Adrenal gland (tissue), 12 donors: ENCODE data around the gene SPTBN4. TPM values are rescaled to one million over a fixed set of nuclear protein-coding genes. Genes with fewer than 3 reads are reported as not detected.
"Not testable (repeated sequence)": the region's sequence is repeated elsewhere in the genome, so short reads cannot be mapped to it uniquely, and the experiment has no call there.

ENCODE experiments used
- DNase-seq, 7 donors: peaks; one replicate each; pipeline ENCODE4 v3.0.0-alpha.2; 2019 to 2020
- H3K27ac ChIP-seq, 5 donors: fragments of 200-600 bp; sonication (generic) in 4 of 5; 1 replicate in 3 of 5; 2 replicates in 2 of 5; pipeline versions ENCODE4 v1.5.1 to v1.8.0; 2016 to 2020; ENCODE audit warnings: mild to moderate bottlenecking in 1 of 5
- H3K27me3 ChIP-seq: fragments of 200-600 bp; 2 replicates; pipeline ENCODE4 v1.8.0; 2021
- H3K36me3 ChIP-seq, 2 donors: fragments of 200-600 bp; replicated peaks in 1 of 2; 1 replicate in 1 of 2; 2 replicates in 1 of 2; pipeline versions ENCODE4 v1.5.1 to v1.8.0; 2018 to 2022
- H3K4me1 ChIP-seq, 2 donors: fragments of 200-600 bp; replicated peaks in 1 of 2; 1 replicate in 1 of 2; 2 replicates in 1 of 2; pipeline versions ENCODE4 v1.5.1 to v1.8.0; 2018 to 2021
- H3K4me3 ChIP-seq, 4 donors: fragments of 200-600 bp; sonication (generic) in 3 of 4; one replicate each; pipeline ENCODE4 v1.5.1; 2016 to 2018
- H3K9me3 ChIP-seq, 3 donors: fragments of 200-600 bp; sonication (generic) in 1 of 3; replicated peaks in 1 of 3; 1 replicate in 2 of 3; 2 replicates in 1 of 3; pipeline versions ENCODE4 v1.5.1 to v1.8.0; 2016 to 2021
- CTCF ChIP-seq, 6 experiments: fragments of 450-650 bp in 4 of 6; fragments of 200-600 bp in 2 of 6; sonication (generic) in 1 of 6; IDR thresholded peaks; 1 replicate in 5 of 6; 2 replicates in 1 of 6; pipeline versions ENCODE4 v1.5.1 to v1.8.0; 2016 to 2021; ENCODE audit warnings: antibody characterized with exemption in 6 of 6, mild to moderate bottlenecking in 2 of 6, moderate library complexity in 1 of 6
- POLR2A ChIP-seq, 2 donors: fragments of 450-650 bp; IDR thresholded peaks; one replicate each; pipeline ENCODE4 v1.6.1; 2017; ENCODE audit warnings: antibody characterized with exemption in 2 of 2, mild to moderate bottlenecking in 2 of 2, moderate library complexity in 1 of 2
- WGBS, 4 donors: extraction: QIAGEN DNeasy Blood & Tissue Kit in 2 of 4; methylation state at CpG; one replicate each; pipeline versions ENCODE4 v1.1.5 to v1.1.7; 2013 to 2017; 5-methylcytosine and 5-hydroxymethylcytosine counted together
- intact Hi-C, 2 donors: fragments of 100-400 bp; cut with DNase I; formaldehyde crosslinking; loops; one replicate each; pipeline versions ENCODE4 v1.14.1 to v1.15.0; 2022 to 2023
- polyA plus RNA-seq, 3 donors: library from polyadenylated mRNA; stranded (reverse); fragments of 200-250 nt in 2 of 3; fragments of 350-450 nt in 1 of 3; fragmentation: Illumina TruSeq in 1 of 3; extraction: RNeasy Lipid Tissue Mini Kit (QIAGEN cat#74804) in 1 of 3; gene quantifications; one replicate each; pipeline ENCODE4 v1.2.3, GENCODE V29; 2013 to 2014
- total RNA-seq, 9 donors: library from RNA; depleted of rRNA in 4 of 9; stranded (reverse); fragments of >200 nt in 4 of 9; fragments of 120-200 nt in 1 of 9; fragmentation: NEBNext Ultra II Directional in 1 of 9; extraction: Animal tissue kit (Norgen Biotek cat#: 25700) in 1 of 9; gene quantifications; one replicate each; pipeline versions ENCODE4 v1.1.0 to v1.2.4, GENCODE V29; 2013 to 2023
- donor health status: healthy with polysubstance abuse.
- donor health status: Bipolar disorder and iron deficiency.
- donor health status: DM: yes; HTN: yes; CAD: no.
- donor health status: DM: no; HTN: no; CAD: no.
- donor health status: DM: no; HTN: no; CAD: no.
- donor health status: DM: yes; HTN: yes; CAD: no.

Gene SPTBN4
- total and polyA plus RNA-seq, 12 donors, result 0.91 to 46.7 (median 3.3) TPM

DNA sequence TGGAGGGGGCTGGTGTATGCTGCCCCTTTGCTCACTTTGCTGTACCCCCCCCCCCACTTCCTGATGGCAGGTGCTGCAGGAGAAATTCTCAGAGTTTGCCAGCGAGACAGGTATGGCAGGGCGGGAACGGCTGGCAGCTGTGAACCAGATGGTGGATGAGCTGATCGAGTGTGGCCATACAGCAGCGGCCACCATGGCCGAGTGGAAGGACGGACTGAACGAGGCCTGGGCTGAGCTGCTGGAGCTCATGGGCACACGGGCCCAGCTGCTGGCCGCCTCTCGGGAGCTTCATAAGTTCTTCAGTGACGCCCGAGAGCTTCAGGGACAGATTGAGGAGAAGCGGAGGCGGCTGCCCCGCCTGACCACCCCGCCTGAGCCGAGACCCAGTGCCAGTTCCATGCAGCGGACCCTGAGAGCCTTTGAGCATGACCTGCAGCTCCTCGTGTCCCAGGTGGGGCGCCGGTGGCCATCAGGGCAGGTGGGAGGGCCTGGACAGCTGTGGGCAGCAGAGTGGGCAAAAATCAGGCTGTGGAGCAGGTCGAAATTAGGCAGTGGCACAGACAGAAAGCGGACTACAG is 90.2 kb downstream of the SPTBN4 start:
- Histone ChIP-seq H3K4me1 (no peaks in the 10 kb centered on the region), H3K36me3 (no peaks in the 10 kb centered on the region), H3K4me3 (no peak overlapping the region), H3K9me3 (no peaks in the 10 kb centered on the region), H3K27me3 (peaks cover 5% of the 10 kb centered on the region), H3K27ac (no peak overlapping the region)
- no peak for TF ChIP-seq CTCF (IDR thresholded peaks at IDR 0.05)
- TF ChIP-seq POLR2A (IDR thresholded peaks at IDR 0.05), result no peak
- intact Hi-C loops, result no loop called here
- WGBS, 4 donors, result 79 to 93% (median 88%) methylated on average over 14 to 24 of the region's 24 CpGs
- DNase-seq, result no peak

DNA sequence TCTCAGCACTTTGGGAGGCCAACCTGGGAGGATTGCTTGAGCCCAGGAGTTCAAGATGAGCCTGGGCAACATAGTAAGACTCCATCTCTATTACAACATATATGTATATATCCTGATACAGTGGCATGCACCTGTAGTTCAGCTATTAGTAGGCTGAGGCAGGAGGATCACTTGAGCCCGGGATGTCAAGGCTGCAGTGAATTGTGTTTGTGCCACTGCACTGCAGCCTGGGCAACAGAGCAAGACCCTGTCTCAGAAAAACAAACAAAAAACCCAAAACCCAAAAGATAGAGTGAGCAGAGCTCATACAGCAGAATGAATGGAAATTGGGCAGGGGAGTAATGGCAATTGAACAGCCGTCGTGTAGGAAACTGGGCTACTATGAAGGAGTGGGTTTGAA is 92.6 kb downstream of the SPTBN4 start:
- Histone ChIP-seq H3K27ac (no peak overlapping the region), H3K4me3 (no peak overlapping the region), H3K36me3 (no peaks in the 10 kb centered on the region), H3K9me3 (no peaks in the 10 kb centered on the region), H3K27me3 (no peaks in the 10 kb centered on the region), H3K4me1 (no peaks in the 10 kb centered on the region)
- intact Hi-C loops, result no loop called here
- WGBS, 4 donors, result 86 to 92% (median 90%) methylated on average over 3 of the region's 3 CpGs
- TF ChIP-seq CTCF (IDR thresholded peaks at IDR 0.05) (no peak), POLR2A (IDR thresholded peaks at IDR 0.05) (no peak)
- no peak for DNase-seq

- no peak for DNase-seq
- Histone ChIP-seq H3K27ac (no peak overlapping the region), H3K4me3 (no peak overlapping the region), H3K27me3 (peaks cover 2% of the 10 kb centered on the region), H3K36me3 (no peaks in the 10 kb centered on the region), H3K4me1 (no peaks in the 10 kb centered on the region), H3K9me3 (no peaks in the 10 kb centered on the region)
- intact Hi-C loops, result no loop called here
- TF ChIP-seq POLR2A (IDR thresholded peaks at IDR 0.05) (no peak), CTCF (IDR thresholded peaks at IDR 0.05) (no peak)
- 64 to 79% (median 75%) methylated on average over 11 to 20 of the region's 20 CpGs for WGBS, 4 donors
Measured at GRCh38 chr19:40560092-40560507, 93.3 kb downstream of the SPTBN4 start.

GRCh38 chr19:40561947-40562346 is 95.1 kb downstream of the SPTBN4 start:
- Histone ChIP-seq H3K4me3 (no peak overlapping the region), H3K9me3 (no peaks in the 10 kb centered on the region), H3K27me3 (peaks cover 13% of the 10 kb centered on the region), H3K36me3 (no peaks in the 10 kb centered on the region), H3K4me1 (peaks cover 0 to under 1% of the 10 kb centered on the region in 2 donors), H3K27ac (no peak overlapping the region)
- no peak for DNase-seq
- WGBS, 4 donors, result 65 to 72% (median 70%) methylated on average over 2 to 4 of the region's 4 CpGs
- intact Hi-C loops, result no loop called here
- no peak for TF ChIP-seq POLR2A (IDR thresholded peaks at IDR 0.05)
- TF ChIP-seq CTCF (IDR thresholded peaks at IDR 0.05), result no peak

DNA sequence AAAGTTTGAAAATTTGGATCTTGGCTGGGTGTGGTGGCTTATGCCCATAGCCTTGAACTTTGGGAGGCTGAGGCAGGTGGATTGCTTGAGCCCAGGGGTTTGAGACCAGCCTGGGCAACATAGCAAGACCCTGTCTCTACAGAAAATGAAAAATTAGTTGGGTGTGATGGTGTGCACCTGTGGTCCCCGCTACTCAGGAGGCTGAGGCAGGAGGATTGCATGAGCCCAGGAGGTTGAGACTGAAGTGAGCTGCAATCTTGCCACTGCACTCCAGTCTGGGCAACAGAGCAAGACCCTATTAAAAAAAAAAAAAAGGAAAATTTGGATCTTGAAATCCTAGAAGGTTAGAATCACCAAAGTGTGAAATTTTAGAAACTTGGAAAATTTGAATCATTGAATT is 97.7 kb downstream of the SPTBN4 start:
- DNase-seq, H3K27ac ChIP-seq, H3K36me3 ChIP-seq, H3K4me3 ChIP-seq, H3K9me3 ChIP-seq, intact Hi-C loops: not testable (repeated sequence)
- 92 to 97% (median 93%) methylated on average over 1 of the region's 1 CpG for WGBS, 4 donors
- Histone ChIP-seq H3K4me1 (peaks cover 0 to 11% of the 10 kb centered on the region in 2 donors), H3K27me3 (peaks cover 23% of the 10 kb centered on the region)
